GM12878 (cell line): ENCODE results near the gene BRD3. TPM values are rescaled to one million over a fixed set of nuclear protein-coding genes. Genes with fewer than 3 reads are reported as not detected.

Experiments used
- CREB1 ChIP-seq: IDR thresholded peaks from 2 replicates; pipeline ENCODE4 v1.6.1; 2012; ENCODE audit warnings: low read depth, mild to moderate bottlenecking, inconsistent platforms
- CREM ChIP-seq: IDR thresholded peaks from 2 replicates; pipeline ENCODE4 v1.6.1; 2014; ENCODE audit warnings: antibody characterized with exemption, low read depth
- ESRRA ChIP-seq: IDR thresholded peaks from 2 replicates; pipeline ENCODE4 v1.6.1; 2012; ENCODE audit warnings: mild to moderate bottlenecking, low read length, improper control_type of control experiment
- ETV6 ChIP-seq, 2 experiments: fragments of 450-650 bp in 1 of 2; IDR thresholded peaks in 1 of 2; conservative IDR thresholded peaks in 1 of 2; 2 replicates each; pipeline ENCODE4 v1.6.1; 2014; ENCODE audit warnings: antibody characterized with exemption in 1 of 2, borderline replicate concordance in 1 of 2, low read depth in 1 of 2, mild to moderate bottlenecking in 1 of 2, moderate library complexity in 1 of 2
- FOS ChIP-seq: IDR thresholded peaks from 3 replicates; pipeline ENCODE4 v1.6.1; 2011; ENCODE audit warnings: borderline replicate concordance; ENCODE audit not compliant: insufficient read length; ENCODE audit errors: extremely low read depth
- IKZF2 ChIP-seq, 2 experiments: fragments of 450-650 bp; IDR thresholded peaks; 2 replicates each; pipeline ENCODE4 v1.6.1; 2017; ENCODE audit warnings: mild to moderate bottlenecking in 2 of 2, moderate library complexity in 2 of 2
- KAT2A ChIP-seq: conservative IDR thresholded peaks from 2 replicates; pipeline ENCODE4 v1.6.1; 2011; ENCODE audit warnings: low read depth, low read length; ENCODE audit not compliant: control insufficient read depth
- MYB ChIP-seq: fragments of 150-350 bp; IDR thresholded peaks from 2 replicates; pipeline ENCODE4 v1.6.1; 2014; ENCODE audit warnings: mild to moderate bottlenecking, low read depth, low read length, borderline replicate concordance
- NKRF ChIP-seq: fragments of 450-650 bp; conservative IDR thresholded peaks from 2 replicates; pipeline ENCODE4 v1.6.1; 2017; ENCODE audit warnings: mild to moderate bottlenecking, moderate library complexity
- PAX5 ChIP-seq: IDR thresholded peaks from 2 replicates; pipeline ENCODE4 v1.6.1; 2011; ENCODE audit warnings: low read depth, low read length, borderline replicate concordance
- PML ChIP-seq: IDR thresholded peaks from 2 replicates; pipeline ENCODE4 v1.6.1; 2012; ENCODE audit warnings: low read length, inconsistent platforms
- RCOR1 ChIP-seq: conservative IDR thresholded peaks from 2 replicates; pipeline ENCODE4 v1.6.1; 2012; ENCODE audit warnings: low read depth, low read length, improper control_type of control experiment
- RELB ChIP-seq: fragments of 450-650 bp; IDR thresholded peaks from 2 replicates; pipeline ENCODE4 v1.6.1; 2017; ENCODE audit warnings: low read depth, mild to moderate bottlenecking, moderate library complexity
- TAF1 ChIP-seq: IDR thresholded peaks from 2 replicates; pipeline ENCODE4 v1.6.1; 2011; ENCODE audit warnings: mild to moderate bottlenecking, low read depth, low read length, borderline replicate concordance
- TBL1XR1 ChIP-seq: IDR thresholded peaks from 2 replicates; pipeline ENCODE4 v1.6.1; 2012; ENCODE audit warnings: low read depth, low read length, improper control_type of control experiment
- ZBED1 ChIP-seq: IDR thresholded peaks from 2 replicates; pipeline ENCODE4 v1.6.1; 2016; ENCODE audit warnings: borderline replicate concordance
- ZBTB11 ChIP-seq: fragments of 450-650 bp; formaldehyde crosslinking; IDR thresholded peaks from 2 replicates; pipeline ENCODE4 v1.5.0; 2022; ENCODE audit warnings: mild to moderate bottlenecking, missing genetic modification characterization
- ZNF217 ChIP-seq: fragments of 450-650 bp; IDR thresholded peaks from 2 replicates; pipeline ENCODE4 v1.6.1; 2017; ENCODE audit warnings: antibody characterized with exemption, mild to moderate bottlenecking
- ZNF274 ChIP-seq: IDR thresholded peaks from one replicate; pipeline ENCODE4 v1.8.0; 2011; ENCODE audit not compliant: insufficient read length, insufficient read depth
- ZNF622 ChIP-seq: fragments of 450-650 bp; IDR thresholded peaks from 2 replicates; pipeline ENCODE4 v1.6.1; 2017; ENCODE audit warnings: mild to moderate bottlenecking, inconsistent platforms
- polyA plus RNA-seq, 11 experiments: library from polyadenylated mRNA; depleted of rRNA in 4 of 11; unstranded in 6 of 11; stranded (reverse) in 5 of 11; fragments of >200 nt; fragmentation: Nextera tagmentation in 4 of 11; fragmentation: Illumina TruSeq in 1 of 11; extraction: Ambion mirVana in 4 of 11; extraction: Trizol in 1 of 11; gene quantifications; 1 replicate in 1 of 11; 2 replicates in 10 of 11; pipeline versions ENCODE4 v1.2.1 to v1.2.3, GENCODE V29; 2011 to 2016; ENCODE audit warnings: inconsistent platforms in 2 of 11, missing spikeins in 2 of 11, low read depth in 1 of 11
- total RNA-seq, 4 experiments: library from RNA; depleted of rRNA in 3 of 4; stranded (reverse); fragments of >200 nt in 3 of 4; fragmentation: Illumina TruSeq in 1 of 4; extraction: Trizol in 1 of 4; gene quantifications; 2 replicates each; pipeline versions ENCODE4 v1.2.1 to v1.2.3, GENCODE V29; 2013 to 2021
- TF ChIP-seq, protein P1 (sequence below): IDR thresholded peaks from 2 replicates; pipeline ENCODE4 v1.6.1; 2012; ENCODE audit warnings: low read depth, low read length, improper control_type of control experiment
- TF ChIP-seq, protein P2 (sequence below): fragments of 150-350 bp; IDR thresholded peaks from 2 replicates; pipeline ENCODE4 v1.6.1; 2014; ENCODE audit warnings: mild to moderate bottlenecking, low read depth, low read length

BRD3 gene
- total and polyA plus RNA-seq, 10 of the 15 experiments (the other 5 are each of a cell fraction or from before 2014, with no cell fraction given), result 0.53 to 20.8 (median 4.8) TPM

DNA sequence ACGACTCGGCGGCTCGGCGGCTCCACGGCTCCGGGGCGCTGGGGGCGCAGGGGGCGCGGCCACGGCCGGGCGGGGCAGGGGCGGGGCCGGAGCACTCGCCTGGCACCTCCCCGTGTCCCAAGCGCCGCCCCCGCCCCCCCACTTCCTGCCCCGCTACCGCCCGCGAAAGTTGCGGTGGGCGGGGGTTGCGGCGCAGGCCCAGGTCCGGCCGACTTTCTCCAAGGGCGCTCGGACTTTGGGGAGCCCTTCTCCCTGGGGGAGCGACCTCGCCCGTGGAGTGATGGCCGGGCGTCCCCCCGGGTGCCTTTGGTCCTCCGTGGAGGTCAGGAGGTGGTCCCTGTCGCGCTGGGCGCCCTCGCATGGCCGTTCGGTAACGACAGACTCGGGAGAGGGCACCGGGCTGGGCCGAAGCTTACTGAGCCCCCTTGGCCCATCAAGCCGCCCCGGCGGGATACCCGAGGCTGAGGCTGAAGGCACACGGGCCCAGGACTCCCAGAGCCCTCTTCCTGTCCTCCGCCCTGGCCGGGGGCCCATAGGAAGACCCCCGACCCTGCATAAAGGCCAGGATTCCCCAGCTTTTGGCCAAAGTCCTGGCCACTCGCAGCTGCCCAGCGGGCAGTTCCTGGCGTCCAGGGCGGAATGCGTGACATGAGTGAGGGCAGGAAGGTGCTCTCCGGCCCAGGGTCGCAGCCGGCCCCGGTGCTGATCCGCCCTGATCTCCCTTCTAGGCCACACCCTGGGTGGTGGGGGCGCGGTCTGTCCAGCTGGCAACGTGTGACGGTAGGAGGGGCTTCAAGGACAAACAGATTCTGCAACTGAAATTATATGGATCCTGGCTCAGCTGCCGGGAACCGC lies 74.8 kb downstream of the BRD3 start (continued):
- TF ChIP-seq FOS (no peak), TAF1 (no peak), CREM (no peak), CREB1 (no peak), TBL1XR1 (no peak), KAT2A (no peak), ZNF622 (no peak), ESRRA (no peak), ZBTB11 (CRISPR knock-in tag) (no peak), ZNF274 (no peak), PML (no peak; the same call in 1 of the 2 replicates), RCOR1 (no peak), ZNF217 (no peak), ETV6 (conservative IDR thresholded peaks at IDR 0.05 in 1 of 2, IDR thresholded peaks at IDR 0.05 in 1 of 2; ENCODE audit: borderline replicate concordance in 1 of 2, low read depth in 1 of 2) (no peak), PAX5 (no peak), MYB (no peak), IKZF2 (IDR thresholded peaks at IDR 0.05) (no peak; a peak in 1 of 4 replicates), RELB (0 out of 2 replicates have a peak, but pooled peaks have one; percentile 31), ZBED1 (no peak), NKRF (no peak)
- TF ChIP-seq, protein P1, sequence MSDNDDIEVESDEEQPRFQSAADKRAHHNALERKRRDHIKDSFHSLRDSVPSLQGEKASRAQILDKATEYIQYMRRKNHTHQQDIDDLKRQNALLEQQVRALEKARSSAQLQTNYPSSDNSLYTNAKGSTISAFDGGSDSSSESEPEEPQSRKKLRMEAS, result no peak
- TF ChIP-seq, protein P2, sequence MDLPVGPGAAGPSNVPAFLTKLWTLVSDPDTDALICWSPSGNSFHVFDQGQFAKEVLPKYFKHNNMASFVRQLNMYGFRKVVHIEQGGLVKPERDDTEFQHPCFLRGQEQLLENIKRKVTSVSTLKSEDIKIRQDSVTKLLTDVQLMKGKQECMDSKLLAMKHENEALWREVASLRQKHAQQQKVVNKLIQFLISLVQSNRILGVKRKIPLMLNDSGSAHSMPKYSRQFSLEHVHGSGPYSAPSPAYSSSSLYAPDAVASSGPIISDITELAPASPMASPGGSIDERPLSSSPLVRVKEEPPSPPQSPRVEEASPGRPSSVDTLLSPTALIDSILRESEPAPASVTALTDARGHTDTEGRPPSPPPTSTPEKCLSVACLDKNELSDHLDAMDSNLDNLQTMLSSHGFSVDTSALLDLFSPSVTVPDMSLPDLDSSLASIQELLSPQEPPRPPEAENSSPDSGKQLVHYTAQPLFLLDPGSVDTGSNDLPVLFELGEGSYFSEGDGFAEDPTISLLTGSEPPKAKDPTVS, result no peak
